T1000 (cell line): ENCODE measurements around the gene RPP30.

Experiments
- DNase-seq: peaks from one replicate; lab custom pipeline; 2025; ENCODE audit warnings: mixed read lengths; lab: John Stamatoyannopoulos, UW

The RPP30 gene

DNA sequence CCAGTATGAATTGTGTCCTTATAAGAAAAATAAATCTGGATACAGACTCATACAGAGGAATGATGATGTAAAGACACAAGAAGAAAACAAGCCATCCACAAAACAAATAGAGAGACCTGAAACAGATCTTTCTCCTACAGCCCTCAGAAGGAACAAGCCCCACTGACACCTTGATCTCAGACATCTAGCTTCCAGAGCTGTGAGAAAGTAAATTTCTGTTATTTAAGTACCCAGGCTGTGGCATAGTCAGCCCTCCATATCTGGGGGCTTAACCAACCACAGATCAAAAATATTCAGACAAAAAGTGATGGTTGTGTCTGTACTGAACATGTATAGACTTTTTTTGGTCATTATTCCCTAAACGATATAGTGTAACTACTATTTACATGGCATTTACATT lies 73.0 kb downstream of the RPP30 start:
- no peak for DNase-seq

GRCh38 chr10:90945491-90946070 lies 73.8 kb downstream of the RPP30 start:
- no peak for DNase-seq

- no peak for DNase-seq
Measured at GRCh38 chr10:90947030-90947960, 75.5 kb downstream of the RPP30 start.
